Activated T-cell treated with anti-CD3 and anti-CD28 coated beads for 48 hours (primary cell): Measurements from ENCODE around the gene SLC35D2.
"Not testable (repeated sequence)": the region's sequence is repeated elsewhere in the genome, so short reads cannot be mapped to it uniquely, and the experiment has no call there.

Source experiments
- DNase-seq: peaks from one replicate; pipeline ENCODE4 v3.0.0-alpha.2; 2020; ENCODE audit warnings: low read depth

Gene SLC35D2

GRCh38 chr9:96309850-96310249 is 73.7 kb downstream of the SLC35D2 start:
- no peak for DNase-seq

GRCh38 chr9:96306958-96307357 is 76.6 kb downstream of the SLC35D2 start:
- not testable (repeated sequence) for DNase-seq

- DNase-seq: no peak
These were observed 78.3 kb downstream of the SLC35D2 start for GRCh38 chr9:96305171-96305570.

GRCh38 chr9:96304230-96304629 is 79.3 kb downstream of the SLC35D2 start:
- DNase-seq: no peak

- DNase-seq: no peak
These were observed 81.5 kb downstream of the SLC35D2 start, which contains the start of gene HSD17B3 for GRCh38 chr9:96302021-96302420. TSS of gene HSD17B3 (minus strand) at chr9:96302176. CDS start at chr9:96302104, 72 bp downstream.

GRCh38 chr9:96299823-96300222 is 83.7 kb downstream of the SLC35D2 start:
- no peak for DNase-seq

- DNase-seq: no peak
These were observed 89.4 kb downstream of the SLC35D2 start for GRCh38 chr9:96294159-96294545.

- no peak for DNase-seq
These were observed 89.9 kb downstream of the SLC35D2 start for GRCh38 chr9:96293498-96294158.

- DNase-seq: no peak
These were observed 94.1 kb downstream of the SLC35D2 start for GRCh38 chr9:96289392-96289791.

GRCh38 chr9:96281641-96282040 is 101.9 kb downstream of the SLC35D2 start:
- no peak for DNase-seq

- DNase-seq: no peak
These were observed 103.6 kb downstream of the SLC35D2 start for GRCh38 chr9:96279932-96280331.

GRCh38 chr9:96274939-96275338 is 108.6 kb downstream of the SLC35D2 start:
- no peak for DNase-seq
